HEK293 (cell line): Measurements from ENCODE around the gene SLC9A9.

Experiments
- CTCF ChIA-PET: fragments of 350-600 bp; formaldehyde crosslinking; extraction: SDS; loops from one replicate; lab custom pipeline; 2021; ENCODE audit warnings: antibody characterized with exemption; lab: Yijun Ruan, JAX
- POLR2A ChIA-PET: fragments of 300-600 bp; formaldehyde crosslinking; extraction: SDS; loops from one replicate; lab custom pipeline; 2020; ENCODE audit warnings: antibody characterized with exemption, inconsistent platforms; lab: Yijun Ruan, JAX
- H3K27ac ChIP-seq: fragments of 200-500 bp; sonication (Bioruptor generic); 2 replicates; pipeline ENCODE4 v1.5.1; 2014; ENCODE audit warnings: low read depth, low read length, control low read depth, inconsistent platforms; ENCODE audit errors: extremely low read depth
- H3K36me3 ChIP-seq, 2 experiments: fragments of 200-500 bp in 1 of 2; sonication (Bioruptor generic) in 1 of 2; 1 replicate in 1 of 2; 2 replicates in 1 of 2; pipeline ENCODE4 v1.5.1; 2014 to 2017; ENCODE audit warnings: inconsistent platforms in 2 of 2, low read length in 2 of 2; ENCODE audit not compliant: control insufficient read depth in 2 of 2, insufficient read depth in 1 of 2
- H3K4me1 ChIP-seq: fragments of 200-500 bp; sonication (Bioruptor generic); 2 replicates; pipeline ENCODE4 v1.5.1; 2014; ENCODE audit warnings: mild to moderate bottlenecking, low read length, inconsistent platforms; ENCODE audit not compliant: control insufficient read depth, insufficient read depth
- H3K4me3 ChIP-seq: 2 replicates; pipeline ENCODE4 v1.5.1; 2011; ENCODE audit warnings: low read depth, mild to moderate bottlenecking, control low read depth, low read length, moderate library complexity
- H3K9me3 ChIP-seq: fragments of 200-500 bp; sonication (Bioruptor generic); 2 replicates; pipeline ENCODE4 v1.5.1; 2014; ENCODE audit warnings: low read depth, low read length, inconsistent platforms; ENCODE audit not compliant: control insufficient read depth, insufficient read depth
- BCL11A ChIP-seq: fragments of 450-650 bp; formaldehyde crosslinking; IDR thresholded peaks from 2 replicates; pipeline ENCODE4 v1.5.1; 2016; ENCODE audit warnings: low read depth, missing biosample characterization, missing genetic modification characterization
- KLF16 ChIP-seq: fragments of 450-650 bp; formaldehyde crosslinking; IDR thresholded peaks from 2 replicates; pipeline ENCODE4 v1.5.1; 2017; ENCODE audit warnings: missing biosample characterization, missing genetic modification characterization
- OSR2 ChIP-seq: fragments of 450-650 bp; formaldehyde crosslinking; IDR thresholded peaks from 2 replicates; pipeline ENCODE4 v1.5.1; 2016; ENCODE audit warnings: missing biosample characterization, missing genetic modification characterization
- OVOL3 ChIP-seq: fragments of 450-650 bp; formaldehyde crosslinking; IDR thresholded peaks from 2 replicates; pipeline ENCODE4 v1.5.1; 2016; ENCODE audit warnings: missing biosample characterization, missing genetic modification characterization
- ZFHX2 ChIP-seq: fragments of 450-650 bp; formaldehyde crosslinking; conservative IDR thresholded peaks from 2 replicates; pipeline ENCODE4 v1.5.1; 2016; ENCODE audit warnings: missing biosample characterization, missing genetic modification characterization
- ZIC2 ChIP-seq: fragments of 450-650 bp; formaldehyde crosslinking; IDR thresholded peaks from 2 replicates; pipeline ENCODE4 v1.5.1; 2016; ENCODE audit warnings: missing biosample characterization, missing genetic modification characterization
- ZNF155 ChIP-seq: fragments of 450-650 bp; formaldehyde crosslinking; IDR thresholded peaks from 2 replicates; pipeline ENCODE4 v1.5.1; 2016; ENCODE audit warnings: missing biosample characterization, missing genetic modification characterization
- ZNF157 ChIP-seq: fragments of 450-650 bp; formaldehyde crosslinking; IDR thresholded peaks from 2 replicates; pipeline ENCODE4 v1.5.1; 2016; ENCODE audit warnings: missing biosample characterization, missing genetic modification characterization
- ZNF184 ChIP-seq: fragments of 450-650 bp; IDR thresholded peaks from 2 replicates; pipeline ENCODE4 v1.5.1; 2018; ENCODE audit warnings: missing biosample characterization, mild to moderate bottlenecking, missing genetic modification characterization
- ZNF248 ChIP-seq: fragments of 450-650 bp; formaldehyde crosslinking; IDR thresholded peaks from 2 replicates; pipeline ENCODE4 v1.5.1; 2017; ENCODE audit warnings: missing biosample characterization, missing genetic modification characterization
- ZNF350 ChIP-seq: fragments of 450-650 bp; formaldehyde crosslinking; IDR thresholded peaks from 2 replicates; pipeline ENCODE4 v1.5.0; 2017; ENCODE audit warnings: missing biosample characterization, mild to moderate bottlenecking, missing genetic modification characterization
- ZNF404 ChIP-seq: fragments of 450-650 bp; formaldehyde crosslinking; IDR thresholded peaks from 2 replicates; pipeline ENCODE4 v1.5.1; 2017; ENCODE audit warnings: missing biosample characterization, missing genetic modification characterization
- ZNF660 ChIP-seq: fragments of 450-650 bp; IDR thresholded peaks from 2 replicates; pipeline ENCODE4 v1.5.1; 2018; ENCODE audit warnings: missing biosample characterization, mild to moderate bottlenecking, missing genetic modification characterization
- TF ChIP-seq, protein P1 (sequence below): fragments of 450-650 bp; formaldehyde crosslinking; IDR thresholded peaks from 2 replicates; pipeline ENCODE4 v1.5.1; 2016; ENCODE audit warnings: missing biosample characterization, missing genetic modification characterization, borderline replicate concordance
- TF ChIP-seq, protein P2 (sequence below): fragments of 450-650 bp; formaldehyde crosslinking; IDR thresholded peaks from 2 replicates; pipeline ENCODE4 v1.5.1; 2016; ENCODE audit warnings: missing biosample characterization, missing genetic modification characterization
- TF ChIP-seq, protein P3 (sequence below): fragments of 450-650 bp; formaldehyde crosslinking; IDR thresholded peaks from 2 replicates; pipeline ENCODE4 v1.5.1; 2016; ENCODE audit warnings: missing biosample characterization, missing genetic modification characterization, low read depth
- TF ChIP-seq, protein P4 (sequence below): fragments of 450-650 bp; formaldehyde crosslinking; IDR thresholded peaks from 2 replicates; pipeline ENCODE4 v1.5.1; 2016; ENCODE audit warnings: missing biosample characterization, missing genetic modification characterization
- TF ChIP-seq, protein P5 (sequence below): fragments of 450-650 bp; formaldehyde crosslinking; conservative IDR thresholded peaks from 2 replicates; pipeline ENCODE4 v1.5.1; 2016; ENCODE audit warnings: low read depth, missing biosample characterization, missing genetic modification characterization
- TF ChIP-seq, protein P6 (sequence below): fragments of 450-650 bp; formaldehyde crosslinking; IDR thresholded peaks from 2 replicates; pipeline ENCODE4 v1.5.1; 2016; ENCODE audit warnings: missing biosample characterization, missing genetic modification characterization, borderline replicate concordance
- TF ChIP-seq, protein P7 (sequence below): fragments of 450-650 bp; formaldehyde crosslinking; IDR thresholded peaks from 2 replicates; pipeline ENCODE4 v1.5.1; 2016; ENCODE audit warnings: missing biosample characterization, missing genetic modification characterization

SLC9A9 gene

DNA sequence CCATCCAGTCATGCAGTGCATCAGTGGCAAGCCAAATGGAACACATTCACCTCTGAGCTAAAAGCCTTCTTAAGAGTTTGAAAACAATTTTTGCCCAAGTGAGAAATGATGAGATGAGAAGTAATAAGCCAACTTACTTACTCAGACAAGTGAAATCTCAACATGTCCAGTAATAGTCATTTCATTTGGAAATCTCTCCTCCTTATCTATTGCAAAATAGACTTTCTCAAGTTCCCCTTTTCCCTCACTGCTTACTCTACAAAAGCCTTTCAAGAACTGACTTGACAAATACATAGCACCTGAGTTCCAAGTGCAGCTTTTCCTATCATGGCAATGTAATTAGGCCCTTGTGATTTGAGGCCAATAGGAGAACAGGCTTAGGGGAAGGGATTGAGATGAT is 282.3 kb downstream of the SLC9A9 start (continued):
- TF ChIP-seq, protein P1, sequence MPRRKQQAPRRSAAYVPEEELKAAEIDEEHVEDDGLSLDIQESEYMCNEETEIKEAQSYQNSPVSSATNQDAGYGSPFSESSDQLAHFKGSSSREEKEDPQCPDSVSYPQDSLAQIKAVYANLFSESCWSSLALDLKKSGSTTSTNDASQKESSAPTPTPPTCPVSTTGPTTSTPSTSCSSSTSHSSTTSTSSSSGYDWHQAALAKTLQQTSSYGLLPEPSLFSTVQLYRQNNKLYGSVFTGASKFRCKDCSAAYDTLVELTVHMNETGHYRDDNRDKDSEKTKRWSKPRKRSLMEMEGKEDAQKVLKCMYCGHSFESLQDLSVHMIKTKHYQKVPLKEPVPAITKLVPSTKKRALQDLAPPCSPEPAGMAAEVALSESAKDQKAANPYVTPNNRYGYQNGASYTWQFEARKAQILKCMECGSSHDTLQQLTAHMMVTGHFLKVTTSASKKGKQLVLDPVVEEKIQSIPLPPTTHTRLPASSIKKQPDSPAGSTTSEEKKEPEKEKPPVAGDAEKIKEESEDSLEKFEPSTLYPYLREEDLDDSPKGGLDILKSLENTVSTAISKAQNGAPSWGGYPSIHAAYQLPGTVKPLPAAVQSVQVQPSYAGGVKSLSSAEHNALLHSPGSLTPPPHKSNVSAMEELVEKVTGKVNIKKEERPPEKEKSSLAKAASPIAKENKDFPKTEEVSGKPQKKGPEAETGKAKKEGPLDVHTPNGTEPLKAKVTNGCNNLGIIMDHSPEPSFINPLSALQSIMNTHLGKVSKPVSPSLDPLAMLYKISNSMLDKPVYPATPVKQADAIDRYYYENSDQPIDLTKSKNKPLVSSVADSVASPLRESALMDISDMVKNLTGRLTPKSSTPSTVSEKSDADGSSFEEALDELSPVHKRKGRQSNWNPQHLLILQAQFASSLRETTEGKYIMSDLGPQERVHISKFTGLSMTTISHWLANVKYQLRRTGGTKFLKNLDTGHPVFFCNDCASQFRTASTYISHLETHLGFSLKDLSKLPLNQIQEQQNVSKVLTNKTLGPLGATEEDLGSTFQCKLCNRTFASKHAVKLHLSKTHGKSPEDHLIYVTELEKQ (tag by site-specific recombination): no peak
- TF ChIP-seq OSR2: no peak
- TF ChIP-seq ZIC2: no peak
- no peak for TF ChIP-seq ZNF404 (tag by site-specific recombination)
- TF ChIP-seq ZNF157 (tag by site-specific recombination): no peak

DNA sequence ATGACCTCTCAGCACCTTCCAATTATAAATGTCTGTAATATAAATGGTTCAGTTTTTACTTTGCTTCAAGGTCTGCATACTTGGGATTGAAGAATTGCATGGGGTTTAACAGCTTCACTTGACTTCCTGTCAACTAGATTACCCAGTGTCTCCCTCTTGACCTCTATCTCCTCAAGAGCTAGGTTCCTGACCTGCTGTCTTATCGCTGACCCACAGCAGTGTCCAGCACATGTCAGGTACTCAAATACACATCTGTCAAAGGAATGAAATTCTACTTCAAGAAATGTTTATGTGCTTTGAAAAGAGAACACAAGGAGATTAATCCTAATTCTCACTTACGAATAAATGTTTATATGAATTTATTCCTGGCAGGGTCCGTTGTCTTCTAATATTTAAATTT is 284.5 kb downstream of the SLC9A9 start:
- no peak overlapping the region for H3K27ac ChIP-seq
- TF ChIP-seq OVOL3 (tag by site-specific recombination) (no peak), ZNF660 (tag by site-specific recombination) (no peak), ZNF184 (tag by site-specific recombination) (no peak), ZNF248 (no peak), ZNF350 (tag by site-specific recombination) (no peak), KLF16 (tag by site-specific recombination) (no peak), ZNF155 (no peak), ZFHX2 (no peak), BCL11A (tag by site-specific recombination) (no peak)
- TF ChIP-seq, protein P2, sequence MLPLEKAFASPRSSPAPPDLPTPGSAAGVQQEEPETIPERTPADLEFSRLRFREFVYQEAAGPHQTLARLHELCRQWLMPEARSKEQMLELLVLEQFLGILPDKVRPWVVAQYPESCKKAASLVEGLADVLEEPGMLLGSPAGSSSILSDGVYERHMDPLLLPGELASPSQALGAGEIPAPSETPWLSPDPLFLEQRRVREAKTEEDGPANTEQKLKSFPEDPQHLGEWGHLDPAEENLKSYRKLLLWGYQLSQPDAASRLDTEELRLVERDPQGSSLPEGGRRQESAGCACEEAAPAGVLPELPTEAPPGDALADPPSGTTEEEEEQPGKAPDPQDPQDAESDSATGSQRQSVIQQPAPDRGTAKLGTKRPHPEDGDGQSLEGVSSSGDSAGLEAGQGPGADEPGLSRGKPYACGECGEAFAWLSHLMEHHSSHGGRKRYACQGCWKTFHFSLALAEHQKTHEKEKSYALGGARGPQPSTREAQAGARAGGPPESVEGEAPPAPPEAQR (tag by site-specific recombination): no peak
- TF ChIP-seq, protein P3, sequence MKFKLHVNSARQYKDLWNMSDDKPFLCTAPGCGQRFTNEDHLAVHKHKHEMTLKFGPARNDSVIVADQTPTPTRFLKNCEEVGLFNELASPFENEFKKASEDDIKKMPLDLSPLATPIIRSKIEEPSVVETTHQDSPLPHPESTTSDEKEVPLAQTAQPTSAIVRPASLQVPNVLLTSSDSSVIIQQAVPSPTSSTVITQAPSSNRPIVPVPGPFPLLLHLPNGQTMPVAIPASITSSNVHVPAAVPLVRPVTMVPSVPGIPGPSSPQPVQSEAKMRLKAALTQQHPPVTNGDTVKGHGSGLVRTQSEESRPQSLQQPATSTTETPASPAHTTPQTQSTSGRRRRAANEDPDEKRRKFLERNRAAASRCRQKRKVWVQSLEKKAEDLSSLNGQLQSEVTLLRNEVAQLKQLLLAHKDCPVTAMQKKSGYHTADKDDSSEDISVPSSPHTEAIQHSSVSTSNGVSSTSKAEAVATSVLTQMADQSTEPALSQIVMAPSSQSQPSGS (tag by site-specific recombination): no peak
- TF ChIP-seq, protein P4, sequence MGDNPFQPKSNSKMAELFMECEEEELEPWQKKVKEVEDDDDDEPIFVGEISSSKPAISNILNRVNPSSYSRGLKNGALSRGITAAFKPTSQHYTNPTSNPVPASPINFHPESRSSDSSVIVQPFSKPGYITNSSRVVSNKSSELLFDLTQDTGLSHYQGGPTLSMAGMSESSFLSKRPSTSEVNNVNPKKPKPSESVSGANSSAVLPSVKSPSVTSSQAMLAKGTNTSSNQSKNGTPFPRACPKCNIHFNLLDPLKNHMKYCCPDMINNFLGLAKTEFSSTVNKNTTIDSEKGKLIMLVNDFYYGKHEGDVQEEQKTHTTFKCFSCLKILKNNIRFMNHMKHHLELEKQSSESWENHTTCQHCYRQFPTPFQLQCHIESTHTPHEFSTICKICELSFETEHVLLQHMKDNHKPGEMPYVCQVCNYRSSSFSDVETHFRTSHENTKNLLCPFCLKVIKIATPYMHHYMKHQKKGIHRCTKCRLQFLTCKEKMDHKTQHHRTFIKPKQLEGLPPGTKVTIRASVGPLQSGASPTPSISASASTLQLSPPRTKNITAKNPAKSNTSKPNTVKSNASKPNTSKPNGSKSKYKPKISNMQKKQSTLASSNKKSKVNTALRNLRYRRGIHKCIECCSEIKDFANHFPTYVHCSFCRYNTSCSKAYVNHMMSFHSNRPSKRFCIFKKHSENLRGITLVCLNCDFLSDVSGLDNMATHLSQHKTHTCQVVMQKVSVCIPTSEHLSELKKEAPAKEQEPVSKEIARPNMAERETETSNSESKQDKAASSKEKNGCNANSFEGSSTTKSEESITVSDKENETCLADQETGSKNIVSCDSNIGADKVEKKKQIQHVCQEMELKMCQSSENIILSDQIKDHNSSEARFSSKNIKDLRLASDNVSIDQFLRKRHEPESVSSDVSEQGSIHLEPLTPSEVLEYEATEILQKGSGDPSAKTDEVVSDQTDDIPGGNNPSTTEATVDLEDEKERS (tag by site-specific recombination): no peak
- TF ChIP-seq, protein P5, sequence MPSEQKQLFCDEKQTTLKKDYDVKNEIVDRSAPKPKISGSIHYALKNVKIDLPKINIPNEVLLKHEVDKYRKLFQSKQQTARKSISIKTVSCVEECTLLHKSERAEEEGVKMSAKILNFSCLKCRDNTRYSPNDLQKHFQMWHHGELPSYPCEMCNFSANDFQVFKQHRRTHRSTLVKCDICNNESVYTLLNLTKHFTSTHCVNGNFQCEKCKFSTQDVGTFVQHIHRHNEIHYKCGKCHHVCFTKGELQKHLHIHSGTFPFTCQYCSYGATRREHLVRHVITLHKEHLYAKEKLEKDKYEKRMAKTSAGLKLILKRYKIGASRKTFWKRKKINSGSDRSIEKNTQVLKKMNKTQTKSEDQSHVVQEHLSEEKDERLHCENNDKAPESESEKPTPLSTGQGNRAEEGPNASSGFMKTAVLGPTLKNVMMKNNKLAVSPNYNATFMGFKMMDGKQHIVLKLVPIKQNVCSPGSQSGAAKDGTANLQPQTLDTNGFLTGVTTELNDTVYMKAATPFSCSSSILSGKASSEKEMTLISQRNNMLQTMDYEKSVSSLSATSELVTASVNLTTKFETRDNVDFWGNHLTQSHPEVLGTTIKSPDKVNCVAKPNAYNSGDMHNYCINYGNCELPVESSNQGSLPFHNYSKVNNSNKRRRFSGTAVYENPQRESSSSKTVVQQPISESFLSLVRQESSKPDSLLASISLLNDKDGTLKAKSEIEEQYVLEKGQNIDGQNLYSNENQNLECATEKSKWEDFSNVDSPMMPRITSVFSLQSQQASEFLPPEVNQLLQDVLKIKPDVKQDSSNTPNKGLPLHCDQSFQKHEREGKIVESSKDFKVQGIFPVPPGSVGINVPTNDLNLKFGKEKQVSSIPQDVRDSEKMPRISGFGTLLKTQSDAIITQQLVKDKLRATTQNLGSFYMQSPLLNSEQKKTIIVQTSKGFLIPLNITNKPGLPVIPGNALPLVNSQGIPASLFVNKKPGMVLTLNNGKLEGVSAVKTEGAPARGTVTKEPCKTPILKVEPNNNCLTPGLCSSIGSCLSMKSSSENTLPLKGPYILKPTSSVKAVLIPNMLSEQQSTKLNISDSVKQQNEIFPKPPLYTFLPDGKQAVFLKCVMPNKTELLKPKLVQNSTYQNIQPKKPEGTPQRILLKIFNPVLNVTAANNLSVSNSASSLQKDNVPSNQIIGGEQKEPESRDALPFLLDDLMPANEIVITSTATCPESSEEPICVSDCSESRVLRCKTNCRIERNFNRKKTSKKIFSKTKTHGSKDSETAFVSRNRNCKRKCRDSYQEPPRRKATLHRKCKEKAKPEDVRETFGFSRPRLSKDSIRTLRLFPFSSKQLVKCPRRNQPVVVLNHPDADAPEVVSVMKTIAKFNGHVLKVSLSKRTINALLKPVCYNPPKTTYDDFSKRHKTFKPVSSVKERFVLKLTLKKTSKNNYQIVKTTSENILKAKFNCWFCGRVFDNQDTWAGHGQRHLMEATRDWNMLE (tag by site-specific recombination): no peak
- TF ChIP-seq, protein P6, sequence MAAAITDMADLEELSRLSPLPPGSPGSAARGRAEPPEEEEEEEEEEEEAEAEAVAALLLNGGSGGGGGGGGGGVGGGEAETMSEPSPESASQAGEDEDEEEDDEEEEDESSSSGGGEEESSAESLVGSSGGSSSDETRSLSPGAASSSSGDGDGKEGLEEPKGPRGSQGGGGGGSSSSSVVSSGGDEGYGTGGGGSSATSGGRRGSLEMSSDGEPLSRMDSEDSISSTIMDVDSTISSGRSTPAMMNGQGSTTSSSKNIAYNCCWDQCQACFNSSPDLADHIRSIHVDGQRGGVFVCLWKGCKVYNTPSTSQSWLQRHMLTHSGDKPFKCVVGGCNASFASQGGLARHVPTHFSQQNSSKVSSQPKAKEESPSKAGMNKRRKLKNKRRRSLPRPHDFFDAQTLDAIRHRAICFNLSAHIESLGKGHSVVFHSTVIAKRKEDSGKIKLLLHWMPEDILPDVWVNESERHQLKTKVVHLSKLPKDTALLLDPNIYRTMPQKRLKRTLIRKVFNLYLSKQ: no peak
- TF ChIP-seq, protein P7, sequence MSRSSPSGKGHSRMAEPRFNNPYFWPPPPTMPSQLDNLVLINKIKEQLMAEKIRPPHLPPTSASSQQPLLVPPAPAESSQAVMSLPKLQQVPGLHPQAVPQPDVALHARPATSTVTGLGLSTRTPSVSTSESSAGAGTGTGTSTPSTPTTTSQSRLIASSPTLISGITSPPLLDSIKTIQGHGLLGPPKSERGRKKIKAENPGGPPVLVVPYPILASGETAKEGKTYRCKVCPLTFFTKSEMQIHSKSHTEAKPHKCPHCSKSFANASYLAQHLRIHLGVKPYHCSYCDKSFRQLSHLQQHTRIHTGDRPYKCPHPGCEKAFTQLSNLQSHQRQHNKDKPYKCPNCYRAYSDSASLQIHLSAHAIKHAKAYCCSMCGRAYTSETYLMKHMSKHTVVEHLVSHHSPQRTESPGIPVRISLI (tag by site-specific recombination): no peak
- ChIA-PET CTCF (no interaction called here), POLR2A (no interaction called here)
- no peaks in the 10 kb centered on the region for H3K36me3 ChIP-seq
- H3K9me3 ChIP-seq: no peaks in the 10 kb centered on the region
- H3K4me1 ChIP-seq: no peaks in the 10 kb centered on the region
- no peak overlapping the region for H3K4me3 ChIP-seq
